HL-60 (cell line): ENCODE data around the gene ITGAL.

Experiments used
- DNase-seq, 2 experiments: peaks; one replicate each; pipeline ENCODE4 v3.0.0-alpha.2; 2010 to 2020; ENCODE audit warnings: low read depth in 1 of 2, low spot score in 1 of 2
- H3K27ac ChIP-seq: fragments of 250-450 bp; sonication (Bioruptor Pico); replicated peaks from 2 replicates; pipeline ENCODE4 v1.5.1; 2020; ENCODE audit warnings: mild to moderate bottlenecking, moderate library complexity
- H3K27me3 ChIP-seq: fragments of 250-450 bp; sonication (Bioruptor Pico); 2 replicates; pipeline ENCODE4 v1.5.1; 2021; ENCODE audit warnings: mild to moderate bottlenecking, moderate library complexity; ENCODE audit not compliant: insufficient read depth, poor library complexity, severe bottlenecking
- H3K4me3 ChIP-seq: replicated peaks from 2 replicates; pipeline ENCODE4 v1.5.1; 2011; ENCODE audit warnings: mild to moderate bottlenecking, control low read depth, low read length; ENCODE audit not compliant: insufficient read depth
- GABPA ChIP-seq: IDR thresholded peaks from 2 replicates; pipeline ENCODE4 v1.6.1; 2012; ENCODE audit warnings: low read depth
- POLR2AphosphoS5 ChIP-seq: IDR thresholded peaks from 2 replicates; pipeline ENCODE4 v1.6.1; 2012; ENCODE audit warnings: low read depth
- SPI1 ChIP-seq: IDR thresholded peaks from 2 replicates; pipeline ENCODE4 v1.6.1; 2012; ENCODE audit warnings: low read depth, mild to moderate bottlenecking, borderline replicate concordance
- microRNA-seq: library from miRNA; unstranded; fragments of <30 nt; microRNA quantifications from one replicate; pipeline ENCODE4, GENCODE V29; 2018
- TF ChIP-seq, protein P1 (sequence below): IDR thresholded peaks from one replicate; pipeline ENCODE4 v1.5.1; 2011; ENCODE audit warnings: low read length, control low read depth, inconsistent platforms; ENCODE audit not compliant: insufficient read depth
- TF ChIP-seq, protein P2 (sequence below): IDR thresholded peaks from 2 replicates; pipeline ENCODE4 v1.6.1; 2012; ENCODE audit warnings: low read depth; ENCODE audit not compliant: insufficient replicate concordance

The ITGAL gene

DNA sequence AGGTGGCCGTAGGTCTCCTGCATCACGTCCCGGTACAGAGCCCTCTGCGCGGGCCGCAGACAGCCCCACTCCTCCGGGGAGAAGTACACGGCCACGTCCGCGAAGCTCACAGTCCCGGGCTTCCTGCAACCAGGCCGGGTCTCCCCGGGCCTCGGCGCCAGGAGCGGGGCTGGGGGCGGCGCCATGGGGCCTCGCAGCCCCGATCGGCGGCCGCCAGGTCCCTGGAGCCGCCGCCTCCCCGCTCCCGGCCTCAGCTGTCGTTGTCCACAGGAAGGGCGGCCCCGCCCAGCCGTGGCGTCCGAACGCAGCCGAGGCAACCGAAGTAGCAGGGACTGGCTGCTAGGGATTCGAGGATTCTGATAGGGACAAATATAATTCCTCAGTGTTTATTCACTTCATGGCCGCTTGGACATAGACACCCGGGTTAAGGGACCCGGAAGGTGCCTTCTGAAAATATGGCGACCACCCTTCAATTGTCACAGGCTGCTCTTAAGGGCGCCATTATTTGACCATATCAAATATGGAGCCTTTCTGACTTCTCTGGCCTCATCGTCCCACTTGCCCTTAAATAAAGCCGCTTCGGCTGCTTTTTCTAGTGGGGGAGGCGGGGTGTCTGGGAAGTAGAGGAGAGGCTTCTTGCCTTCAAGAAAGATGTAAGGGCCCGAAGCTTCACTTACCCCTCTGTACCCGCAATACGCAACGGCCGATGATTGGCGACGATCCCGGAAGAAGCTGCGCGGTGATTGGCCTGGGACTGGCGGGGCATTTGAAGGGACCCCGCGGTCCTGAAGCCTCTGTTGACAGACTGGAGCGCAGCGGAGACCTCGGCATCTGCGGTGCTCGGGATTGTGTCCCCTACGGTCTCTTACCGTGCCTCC is 99.1 kb downstream of the ITGAL start, which contains the start of gene ZNF688:
TSS of gene ZNF688 (minus strand) at position 270 of the 878 bp plus-strand sequence. CDS start at position 185, 85 bp downstream.
- peak; percentile 93 to 99 for DNase-seq
- TF ChIP-seq GABPA, result no peak
- no peak for TF ChIP-seq SPI1
- TF ChIP-seq, protein P1, sequence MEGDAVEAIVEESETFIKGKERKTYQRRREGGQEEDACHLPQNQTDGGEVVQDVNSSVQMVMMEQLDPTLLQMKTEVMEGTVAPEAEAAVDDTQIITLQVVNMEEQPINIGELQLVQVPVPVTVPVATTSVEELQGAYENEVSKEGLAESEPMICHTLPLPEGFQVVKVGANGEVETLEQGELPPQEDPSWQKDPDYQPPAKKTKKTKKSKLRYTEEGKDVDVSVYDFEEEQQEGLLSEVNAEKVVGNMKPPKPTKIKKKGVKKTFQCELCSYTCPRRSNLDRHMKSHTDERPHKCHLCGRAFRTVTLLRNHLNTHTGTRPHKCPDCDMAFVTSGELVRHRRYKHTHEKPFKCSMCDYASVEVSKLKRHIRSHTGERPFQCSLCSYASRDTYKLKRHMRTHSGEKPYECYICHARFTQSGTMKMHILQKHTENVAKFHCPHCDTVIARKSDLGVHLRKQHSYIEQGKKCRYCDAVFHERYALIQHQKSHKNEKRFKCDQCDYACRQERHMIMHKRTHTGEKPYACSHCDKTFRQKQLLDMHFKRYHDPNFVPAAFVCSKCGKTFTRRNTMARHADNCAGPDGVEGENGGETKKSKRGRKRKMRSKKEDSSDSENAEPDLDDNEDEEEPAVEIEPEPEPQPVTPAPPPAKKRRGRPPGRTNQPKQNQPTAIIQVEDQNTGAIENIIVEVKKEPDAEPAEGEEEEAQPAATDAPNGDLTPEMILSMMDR, result no peak
- TF ChIP-seq POLR2AphosphoS5, result peak; percentile 49; the same call in 1 of the 2 replicates
- TF ChIP-seq, protein P2, sequence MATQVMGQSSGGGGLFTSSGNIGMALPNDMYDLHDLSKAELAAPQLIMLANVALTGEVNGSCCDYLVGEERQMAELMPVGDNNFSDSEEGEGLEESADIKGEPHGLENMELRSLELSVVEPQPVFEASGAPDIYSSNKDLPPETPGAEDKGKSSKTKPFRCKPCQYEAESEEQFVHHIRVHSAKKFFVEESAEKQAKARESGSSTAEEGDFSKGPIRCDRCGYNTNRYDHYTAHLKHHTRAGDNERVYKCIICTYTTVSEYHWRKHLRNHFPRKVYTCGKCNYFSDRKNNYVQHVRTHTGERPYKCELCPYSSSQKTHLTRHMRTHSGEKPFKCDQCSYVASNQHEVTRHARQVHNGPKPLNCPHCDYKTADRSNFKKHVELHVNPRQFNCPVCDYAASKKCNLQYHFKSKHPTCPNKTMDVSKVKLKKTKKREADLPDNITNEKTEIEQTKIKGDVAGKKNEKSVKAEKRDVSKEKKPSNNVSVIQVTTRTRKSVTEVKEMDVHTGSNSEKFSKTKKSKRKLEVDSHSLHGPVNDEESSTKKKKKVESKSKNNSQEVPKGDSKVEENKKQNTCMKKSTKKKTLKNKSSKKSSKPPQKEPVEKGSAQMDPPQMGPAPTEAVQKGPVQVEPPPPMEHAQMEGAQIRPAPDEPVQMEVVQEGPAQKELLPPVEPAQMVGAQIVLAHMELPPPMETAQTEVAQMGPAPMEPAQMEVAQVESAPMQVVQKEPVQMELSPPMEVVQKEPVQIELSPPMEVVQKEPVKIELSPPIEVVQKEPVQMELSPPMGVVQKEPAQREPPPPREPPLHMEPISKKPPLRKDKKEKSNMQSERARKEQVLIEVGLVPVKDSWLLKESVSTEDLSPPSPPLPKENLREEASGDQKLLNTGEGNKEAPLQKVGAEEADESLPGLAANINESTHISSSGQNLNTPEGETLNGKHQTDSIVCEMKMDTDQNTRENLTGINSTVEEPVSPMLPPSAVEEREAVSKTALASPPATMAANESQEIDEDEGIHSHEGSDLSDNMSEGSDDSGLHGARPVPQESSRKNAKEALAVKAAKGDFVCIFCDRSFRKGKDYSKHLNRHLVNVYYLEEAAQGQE, result peak; percentile 8
- H3K27ac ChIP-seq, result peak within 1 kb of the TSS; percentile 88
- no peaks in the 10 kb centered on the region for H3K27me3 ChIP-seq
- H3K4me3 ChIP-seq, result peak within 1 kb of the TSS; percentile 92

Small RNA genes lying within 50 kb of the gene (microRNA-seq; reads per million reads assigned to microRNA genes)
- 1.5 reads per million for gene MIR4518
